CD14-positive monocyte (primary cell): ENCODE data around the gene CHST2. TPM values are rescaled to one million over a fixed set of nuclear protein-coding genes. Genes with fewer than 3 reads are reported as not detected.

Experiments used
- DNase-seq, 3 donors: peaks; one replicate each; pipeline ENCODE4 v3.0.0-alpha.2; 2011 to 2022
- H2AFZ ChIP-seq: 2 replicates; pipeline ENCODE4 v1.6.0; 2012; ENCODE audit warnings: mild to moderate bottlenecking, low read depth, low read length, inconsistent platforms; ENCODE audit not compliant: insufficient read depth, poor library complexity, severe bottlenecking
- H3K27ac ChIP-seq, 2 donors: 1 replicate in 1 of 2; 2 replicates in 1 of 2; pipeline ENCODE4 v1.5.1; 2012 to 2013; ENCODE audit warnings: low read length in 2 of 2, control low read depth in 1 of 2, inconsistent platforms in 1 of 2, low read depth in 1 of 2, mild to moderate bottlenecking in 1 of 2
- H3K27me3 ChIP-seq, 2 donors: one replicate each; pipeline versions ENCODE4 v1.6.0 to v1.6.1; 2011 to 2013; ENCODE audit warnings: low read length in 2 of 2; ENCODE audit not compliant: control insufficient read depth in 2 of 2, insufficient read depth in 2 of 2
- H3K36me3 ChIP-seq, 2 donors: replicated peaks in 1 of 2; 1 replicate in 1 of 2; 2 replicates in 1 of 2; pipeline versions ENCODE4 v1.5.1 to v1.6.1; 2012 to 2013; ENCODE audit warnings: low read length in 2 of 2, control low read depth in 1 of 2, inconsistent platforms in 1 of 2, mild to moderate bottlenecking in 1 of 2; ENCODE audit not compliant: insufficient read depth in 2 of 2, control insufficient read depth in 1 of 2
- H3K4me1 ChIP-seq, 2 donors: 1 replicate in 1 of 2; 2 replicates in 1 of 2; pipeline versions ENCODE4 v1.5.1 to v1.6.1; 2012 to 2013; ENCODE audit warnings: low read length in 2 of 2, control low read depth in 1 of 2, inconsistent platforms in 1 of 2, mild to moderate bottlenecking in 1 of 2, moderate library complexity in 1 of 2; ENCODE audit not compliant: insufficient read depth in 2 of 2, control insufficient read depth in 1 of 2
- H3K4me2 ChIP-seq: replicated peaks from 2 replicates; pipeline ENCODE3; 2012; ENCODE audit warnings: low read length, moderate library complexity, mild to moderate bottlenecking; ENCODE audit not compliant: poor library complexity, severe bottlenecking; ENCODE audit errors: extremely low read depth
- H3K4me3 ChIP-seq, 3 experiments: fragments of 200-600 bp in 1 of 3; sonication (generic) in 1 of 3; replicated peaks in 1 of 3; 1 replicate in 2 of 3; 2 replicates in 1 of 3; pipeline ENCODE4 v1.5.1; 2011 to 2013; ENCODE audit warnings: low read length in 3 of 3, mild to moderate bottlenecking in 3 of 3, control low read depth in 2 of 3, low read depth in 2 of 3, inconsistent platforms in 1 of 3, moderate library complexity in 1 of 3
- H3K79me2 ChIP-seq: 2 replicates; pipeline ENCODE4 v1.6.0; 2012; ENCODE audit warnings: mild to moderate bottlenecking, control low read depth, inconsistent platforms, low read length, moderate library complexity; ENCODE audit not compliant: insufficient read depth
- H3K9ac ChIP-seq: 2 replicates; pipeline ENCODE4 v1.6.0; 2017; ENCODE audit warnings: low read length, mild to moderate bottlenecking; ENCODE audit not compliant: insufficient read depth, poor library complexity, severe bottlenecking
- H3K9me3 ChIP-seq, 2 donors: replicated peaks in 1 of 2; 1 replicate in 1 of 2; 2 replicates in 1 of 2; pipeline versions ENCODE4 v1.5.1 to v1.6.1; 2012 to 2013; ENCODE audit warnings: low read length in 2 of 2, control low read depth in 1 of 2; ENCODE audit not compliant: control insufficient read depth in 1 of 2, insufficient read depth in 1 of 2
- H4K20me1 ChIP-seq: 2 replicates; pipeline ENCODE4 v1.6.0; 2012; ENCODE audit warnings: mild to moderate bottlenecking, low read length, control low read depth, moderate library complexity; ENCODE audit not compliant: insufficient read depth
- H3K27ac Mint-ChIP-seq, 7 donors: one replicate each; pipeline ENCODE4 v1.8.0; 2020; ENCODE audit warnings: mild to moderate bottlenecking in 7 of 7, mixed read lengths in 7 of 7, moderate library complexity in 6 of 7, inconsistent platforms in 2 of 7
- H3K27me3 Mint-ChIP-seq, 3 donors: one replicate each; pipeline ENCODE4 v1.8.0; 2021 to 2022; ENCODE audit warnings: low read depth in 3 of 3, mild to moderate bottlenecking in 3 of 3, mixed read lengths in 3 of 3, moderate library complexity in 3 of 3, inconsistent platforms in 1 of 3
- H3K36me3 Mint-ChIP-seq, 2 donors: one replicate each; pipeline ENCODE4 v1.8.0; 2020; ENCODE audit warnings: mixed read lengths in 2 of 2, inconsistent platforms in 1 of 2, mild to moderate bottlenecking in 1 of 2
- H3K4me1 Mint-ChIP-seq: one replicate; pipeline ENCODE4 v1.8.0; 2020; ENCODE audit warnings: mild to moderate bottlenecking, mixed read lengths
- H3K4me3 Mint-ChIP-seq, 2 donors: one replicate each; pipeline ENCODE4 v1.8.0; 2020; ENCODE audit warnings: mild to moderate bottlenecking in 2 of 2, mixed read lengths in 2 of 2, moderate library complexity in 1 of 2
- H3K9me3 Mint-ChIP-seq, 7 donors: one replicate each; pipeline ENCODE4 v1.8.0; 2020 to 2022; ENCODE audit warnings: mixed read lengths in 7 of 7, mild to moderate bottlenecking in 6 of 7, moderate library complexity in 6 of 7, inconsistent platforms in 2 of 7
- WGBS: methylation state at CpG from one replicate; pipeline ENCODE4 v1.1.5; 2013; ENCODE audit warnings: missing lambda C conversion rate; ENCODE audit not compliant: insufficient coverage; 5-methylcytosine and 5-hydroxymethylcytosine counted together
- intact Hi-C, 2 donors: fragments of 100-400 bp; cut with micrococcal nuclease; formaldehyde crosslinking; loops; one replicate each; pipeline versions ENCODE4 v1.15.0 to v1.15.1; 2023
- polyA plus RNA-seq, 3 donors: library from polyadenylated mRNA; depleted of rRNA in 1 of 3; unstranded in 2 of 3; stranded (reverse) in 1 of 3; fragments of 300-500 nt in 2 of 3; fragments of >200 nt in 1 of 3; fragmentation: Illumina TruSeq in 2 of 3; gene quantifications; 1 replicate in 2 of 3; 2 replicates in 1 of 3; pipeline ENCODE4 v1.2.3, GENCODE V29; 2012 to 2021
- TF ChIP-seq, protein P1 (sequence below): fragments of 200-600 bp; IDR thresholded peaks from one replicate; pipeline ENCODE4 v1.8.0; 2022; ENCODE audit warnings: antibody characterized with exemption, mild to moderate bottlenecking

The CHST2 gene
- polyA plus RNA-seq, 3 donors, result 6.1 to 18.0 (median 9.6) TPM

DNA sequence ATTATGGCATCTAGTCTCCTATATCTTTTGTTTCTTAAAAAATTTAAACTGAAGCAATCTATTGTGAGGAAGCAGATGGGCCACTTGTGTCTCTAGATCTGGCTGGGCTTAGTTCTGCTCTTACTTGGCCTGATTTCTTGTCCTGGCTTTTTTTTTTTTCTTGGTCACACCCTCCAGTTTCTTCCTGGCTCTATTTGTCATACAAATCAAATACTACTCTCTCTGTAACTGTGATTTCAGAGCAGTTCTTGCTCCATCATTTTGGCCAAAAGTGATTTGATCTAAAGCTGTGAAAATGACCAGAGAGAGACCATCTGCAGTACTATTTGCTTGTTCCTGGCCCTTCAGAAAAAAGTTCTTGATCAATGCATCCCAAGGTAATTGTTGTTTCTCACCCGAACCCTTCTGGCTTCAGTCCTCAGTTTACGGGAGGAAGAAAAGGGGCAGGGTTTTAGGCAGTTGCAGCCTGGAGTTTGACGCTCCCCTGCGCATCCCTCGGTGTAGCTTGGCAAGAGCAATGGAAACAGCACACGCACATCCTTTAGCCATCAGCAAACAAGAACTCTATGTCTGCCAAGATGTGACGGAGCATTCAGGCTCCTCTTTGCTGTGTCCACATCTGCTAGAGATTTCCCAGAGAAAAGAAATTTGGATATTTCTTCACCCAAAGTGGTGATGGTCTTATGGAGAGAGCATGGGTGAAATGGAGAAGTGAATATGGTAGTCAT, 31.6 kb downstream of the CHST2 start:
- peak overlapping the region in 3 of 7 donors; percentile 22 to 64 (median 42) for H3K27ac Mint-ChIP-seq
- no peaks in the 10 kb centered on the region for H4K20me1 ChIP-seq
- H3K4me1 Mint-ChIP-seq, result peaks cover 25% of the 10 kb centered on the region
- TF ChIP-seq, protein P1, sequence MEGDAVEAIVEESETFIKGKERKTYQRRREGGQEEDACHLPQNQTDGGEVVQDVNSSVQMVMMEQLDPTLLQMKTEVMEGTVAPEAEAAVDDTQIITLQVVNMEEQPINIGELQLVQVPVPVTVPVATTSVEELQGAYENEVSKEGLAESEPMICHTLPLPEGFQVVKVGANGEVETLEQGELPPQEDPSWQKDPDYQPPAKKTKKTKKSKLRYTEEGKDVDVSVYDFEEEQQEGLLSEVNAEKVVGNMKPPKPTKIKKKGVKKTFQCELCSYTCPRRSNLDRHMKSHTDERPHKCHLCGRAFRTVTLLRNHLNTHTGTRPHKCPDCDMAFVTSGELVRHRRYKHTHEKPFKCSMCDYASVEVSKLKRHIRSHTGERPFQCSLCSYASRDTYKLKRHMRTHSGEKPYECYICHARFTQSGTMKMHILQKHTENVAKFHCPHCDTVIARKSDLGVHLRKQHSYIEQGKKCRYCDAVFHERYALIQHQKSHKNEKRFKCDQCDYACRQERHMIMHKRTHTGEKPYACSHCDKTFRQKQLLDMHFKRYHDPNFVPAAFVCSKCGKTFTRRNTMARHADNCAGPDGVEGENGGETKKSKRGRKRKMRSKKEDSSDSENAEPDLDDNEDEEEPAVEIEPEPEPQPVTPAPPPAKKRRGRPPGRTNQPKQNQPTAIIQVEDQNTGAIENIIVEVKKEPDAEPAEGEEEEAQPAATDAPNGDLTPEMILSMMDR, result no peak
- intact Hi-C loops, result no loop called here
- H3K36me3 Mint-ChIP-seq, result no peaks in the 10 kb centered on the region
- no peaks in the 10 kb centered on the region for H3K27me3 Mint-ChIP-seq
- no peak overlapping the region for H2AFZ ChIP-seq
- 100% methylated on average over 5 of the region's 7 CpGs for WGBS
- H3K4me3 Mint-ChIP-seq, result no peak overlapping the region
- no peaks in the 10 kb centered on the region for H3K9me3 ChIP-seq
- peaks cover 3 to 14% of the 10 kb centered on the region in 2 donors for H3K4me1 ChIP-seq
- no peaks in the 10 kb centered on the region for H3K79me2 ChIP-seq
- H3K9ac ChIP-seq, result no peak overlapping the region
- H3K27ac ChIP-seq, result no peak overlapping the region
- H3K9me3 Mint-ChIP-seq, result no peaks in the 10 kb centered on the region
- H3K4me3 ChIP-seq, result no peak overlapping the region
- no peak overlapping the region for H3K4me2 ChIP-seq
- no peaks in the 10 kb centered on the region for H3K36me3 ChIP-seq
- DNase-seq, result no peak
- no peaks in the 10 kb centered on the region for H3K27me3 ChIP-seq

DNA sequence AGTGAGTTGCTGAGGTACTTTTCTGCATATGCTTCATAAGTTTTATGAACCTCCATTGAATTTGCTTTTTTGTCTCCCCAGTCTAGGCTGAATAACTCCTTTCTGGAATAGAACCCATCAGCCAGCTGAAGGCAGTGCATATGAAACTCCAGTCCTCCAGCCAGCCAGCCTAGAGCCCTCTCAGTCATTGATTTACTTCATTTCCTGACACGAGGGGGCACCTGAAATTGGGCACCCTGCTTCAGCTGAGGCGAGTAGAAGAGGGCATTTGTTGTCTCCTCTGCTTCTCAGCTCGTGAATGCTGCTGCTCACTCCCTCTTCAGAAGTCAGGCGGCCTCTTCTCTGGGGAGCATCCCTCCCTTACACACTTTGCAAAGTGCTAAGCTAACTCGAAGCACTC, 32.5 kb downstream of the CHST2 start:
- H3K4me2 ChIP-seq, result no peak overlapping the region
- peaks cover 3 to 14% of the 10 kb centered on the region in 2 donors for H3K4me1 ChIP-seq
- Mint-ChIP-seq H3K4me3 (no peak overlapping the region), H3K36me3 (no peaks in the 10 kb centered on the region), H3K9me3 (no peaks in the 10 kb centered on the region), H3K4me1 (peaks cover 27% of the 10 kb centered on the region), H3K27ac (no peak overlapping the region), H3K27me3 (no peaks in the 10 kb centered on the region)
- no peak overlapping the region for H3K27ac ChIP-seq
- H3K79me2 ChIP-seq, result no peaks in the 10 kb centered on the region
- no peaks in the 10 kb centered on the region for H3K27me3 ChIP-seq
- intact Hi-C loops, result no loop called here
- no peak overlapping the region for H3K9ac ChIP-seq
- no peak overlapping the region for H3K4me3 ChIP-seq
- no peak overlapping the region for H2AFZ ChIP-seq
- H3K36me3 ChIP-seq, result no peaks in the 10 kb centered on the region
- no peak for DNase-seq
- 86% methylated on average over 4 of the region's 5 CpGs for WGBS
- no peaks in the 10 kb centered on the region for H3K9me3 ChIP-seq
- TF ChIP-seq, protein P1, result no peak
- H4K20me1 ChIP-seq, result no peaks in the 10 kb centered on the region
